GM18517 (cell line): ENCODE data around the gene MYBBP1A.

ENCODE experiments used
- ATAC-seq: cut with Tn5 transposase; IDR thresholded peaks from one replicate; pipeline ENCODE4 v1.9.1; 2021; ENCODE audit warnings: mild to moderate bottlenecking, moderate library complexity; ENCODE audit not compliant: unreplicated experiment

Gene MYBBP1A

DNA sequence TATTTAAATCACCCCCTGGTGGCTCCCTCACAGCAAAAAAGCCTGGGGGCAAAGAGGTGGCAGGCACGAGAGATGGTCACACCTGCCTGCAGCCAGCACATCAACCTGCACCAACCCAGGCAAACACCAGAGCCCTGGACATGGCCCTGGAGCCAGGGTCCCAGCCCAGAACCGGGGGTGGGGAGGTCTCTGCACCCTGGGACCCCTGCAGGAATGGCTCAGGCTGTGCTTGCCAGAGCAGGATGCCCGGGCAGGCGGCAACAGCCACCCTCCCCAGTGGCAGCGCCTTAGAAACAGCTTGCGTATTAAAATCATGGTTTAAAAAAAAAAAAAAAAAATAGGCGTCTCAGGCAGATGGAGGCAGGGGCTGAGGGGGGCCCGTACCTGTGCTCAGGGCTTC, 16.2 kb downstream of the MYBBP1A start:
- ATAC-seq = no peak

DNA sequence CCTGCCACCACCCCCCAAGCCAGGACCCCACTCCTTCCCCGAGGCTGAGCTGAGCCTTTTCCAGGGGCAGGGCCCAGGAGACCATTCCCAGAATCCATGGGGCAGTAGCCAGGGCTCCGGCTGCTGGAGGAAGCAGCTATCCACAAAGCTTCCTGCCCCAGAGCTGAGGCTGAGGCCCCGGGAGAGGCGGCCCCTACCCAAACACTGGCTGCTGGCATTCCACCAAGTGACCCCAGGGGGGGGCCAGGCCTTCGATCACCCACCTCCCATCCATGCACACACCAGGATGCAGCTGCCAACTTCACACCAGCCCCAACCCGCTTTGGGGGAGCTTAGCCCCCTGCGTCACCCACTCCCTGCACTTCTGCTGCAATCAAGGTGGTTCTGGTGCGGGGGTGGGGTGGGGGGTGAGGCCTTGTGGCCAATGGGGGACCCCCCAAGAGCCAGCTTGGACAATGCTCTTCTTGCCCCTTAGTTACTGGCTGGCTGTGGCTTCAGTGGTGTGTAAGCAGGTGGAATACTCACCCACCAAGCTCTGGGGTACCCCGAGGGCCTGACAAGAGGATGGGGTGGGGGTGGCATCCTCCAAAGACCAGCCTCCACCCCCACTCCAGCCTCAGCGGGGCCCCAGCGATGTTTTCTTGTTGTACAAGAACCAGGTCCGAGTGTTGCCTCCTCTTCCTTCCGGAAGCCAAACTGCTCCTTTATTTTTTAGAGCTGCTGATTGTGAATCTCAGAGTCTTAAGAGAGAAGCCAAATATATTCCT, 16.8 kb downstream of the MYBBP1A start:
- no peak for ATAC-seq

DNA sequence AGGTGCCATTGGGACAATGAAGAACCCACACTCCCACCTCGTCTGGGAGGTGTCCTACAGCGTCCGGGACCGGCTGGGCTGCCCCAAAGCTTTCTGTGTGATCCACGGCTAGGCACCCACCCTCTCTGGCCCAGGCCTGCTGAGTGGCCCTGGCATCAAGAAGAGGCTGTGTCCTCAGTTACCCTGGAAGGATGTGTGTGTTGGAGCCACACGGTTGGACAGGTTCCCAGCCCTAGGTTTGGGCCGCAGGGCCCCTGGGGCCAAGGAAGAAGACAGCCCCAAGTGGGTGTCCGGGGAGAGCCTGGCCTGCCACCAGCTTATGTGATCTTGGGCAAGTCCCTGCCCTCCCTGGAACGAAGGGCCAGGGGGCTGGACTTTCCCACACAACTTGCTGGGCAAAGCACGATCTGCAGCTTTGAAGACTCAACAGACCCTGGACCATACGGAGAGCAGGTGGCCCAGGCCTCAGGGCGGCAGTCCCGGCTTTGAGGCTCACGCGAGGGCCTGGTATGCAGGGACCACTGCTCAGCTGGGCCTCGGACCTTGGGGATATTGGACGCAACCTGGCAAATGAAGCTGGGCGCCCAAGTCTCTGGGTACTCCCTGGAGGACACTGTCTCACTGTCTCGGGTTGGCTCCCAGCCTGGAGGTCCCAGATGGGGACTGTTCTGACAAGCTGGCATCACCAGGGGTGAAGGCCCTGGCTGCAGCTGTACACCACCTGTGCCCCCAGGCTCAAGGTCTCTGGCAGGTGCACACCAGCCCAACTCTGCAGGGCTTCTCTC, 17.5 kb downstream of the MYBBP1A start:
- ATAC-seq = no peak

DNA sequence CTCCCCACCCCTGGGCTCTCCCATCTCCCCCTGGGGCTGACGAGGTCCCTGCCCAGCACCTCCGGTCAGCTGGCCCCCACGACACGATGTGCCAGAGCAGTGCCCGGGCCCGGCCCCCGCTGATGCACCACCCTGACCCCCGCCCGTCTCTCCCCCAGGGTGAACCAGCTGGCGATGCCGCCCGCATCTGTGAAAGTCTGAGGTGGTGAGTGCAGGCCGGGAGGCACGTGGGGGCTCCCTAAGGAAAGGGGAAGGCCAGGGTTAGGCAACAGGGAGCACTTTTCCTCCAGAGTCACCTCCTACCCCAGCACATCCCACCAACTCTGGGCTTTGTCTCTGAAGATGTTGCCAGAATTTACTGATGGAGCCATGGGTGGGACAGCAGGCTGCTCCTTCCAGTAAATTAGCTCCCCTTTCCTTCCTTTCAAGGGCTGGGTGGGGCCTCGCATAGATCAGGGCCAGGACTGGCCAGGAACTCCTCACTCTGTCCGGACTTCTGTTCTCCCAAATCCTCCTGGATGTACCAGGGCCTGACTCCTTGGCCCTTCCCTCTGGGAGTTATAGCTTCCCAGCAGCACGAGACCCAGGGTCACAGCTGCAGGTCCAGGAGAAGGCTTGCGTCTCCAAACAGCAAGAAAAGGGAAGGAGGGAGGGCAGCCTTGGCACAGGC, 18.3 kb downstream of the MYBBP1A start:
- ATAC-seq = no peak

DNA sequence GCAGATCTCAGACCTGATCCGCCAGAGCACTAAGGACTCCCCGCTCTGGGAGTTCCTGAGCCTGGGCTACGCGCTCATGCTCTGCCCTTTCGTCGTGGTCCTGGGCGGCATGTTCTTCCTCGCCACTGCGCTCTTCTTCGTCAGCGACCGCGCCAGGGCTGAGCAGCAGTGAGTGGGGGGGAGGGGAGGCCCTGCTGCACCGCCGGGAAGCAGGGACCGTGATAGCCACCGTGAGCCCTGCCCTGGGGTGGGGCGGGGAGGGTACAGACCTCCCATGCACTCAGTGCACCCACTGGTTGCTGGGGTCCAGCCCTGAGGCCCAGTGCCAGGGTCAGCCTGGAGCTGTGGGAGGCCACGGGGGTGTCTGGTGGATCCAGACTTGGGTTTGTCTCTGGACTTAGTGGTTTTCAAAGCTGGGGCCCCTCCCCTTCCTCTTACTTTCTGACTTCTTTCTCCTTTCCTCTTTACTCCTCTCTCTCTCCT, 18.9 kb downstream of the MYBBP1A start:
- ATAC-seq = no peak

DNA sequence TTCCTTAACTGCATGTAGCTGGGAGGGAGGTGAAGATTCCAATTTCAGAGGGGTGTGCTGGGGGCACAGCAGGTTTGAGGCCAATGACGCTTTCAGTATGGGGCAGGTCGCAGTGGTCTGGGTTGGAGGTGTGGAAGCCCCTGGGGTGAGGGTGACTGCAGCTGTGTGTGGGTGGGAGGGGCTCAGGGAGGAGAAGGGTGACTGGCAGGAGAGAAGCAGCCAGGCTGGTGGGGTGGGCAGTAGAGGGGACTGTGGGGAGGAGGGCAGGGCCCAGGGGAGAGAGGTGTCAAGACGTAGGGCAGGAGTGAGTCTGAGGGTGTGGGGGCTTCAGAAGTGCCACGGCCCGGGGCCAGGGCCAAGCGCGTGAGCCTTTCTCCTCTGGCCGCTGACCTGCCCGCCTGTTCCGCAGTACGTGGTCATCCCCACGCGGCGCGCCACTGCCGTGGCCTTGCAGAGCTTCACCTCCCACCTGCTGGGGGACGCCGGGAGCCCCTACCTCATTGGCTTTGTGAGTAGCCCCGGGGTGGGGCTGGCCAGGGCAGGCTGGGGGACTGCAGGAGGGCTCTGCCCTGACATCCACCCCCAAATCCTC, 19.4 kb downstream of the MYBBP1A start:
- no peak for ATAC-seq

DNA sequence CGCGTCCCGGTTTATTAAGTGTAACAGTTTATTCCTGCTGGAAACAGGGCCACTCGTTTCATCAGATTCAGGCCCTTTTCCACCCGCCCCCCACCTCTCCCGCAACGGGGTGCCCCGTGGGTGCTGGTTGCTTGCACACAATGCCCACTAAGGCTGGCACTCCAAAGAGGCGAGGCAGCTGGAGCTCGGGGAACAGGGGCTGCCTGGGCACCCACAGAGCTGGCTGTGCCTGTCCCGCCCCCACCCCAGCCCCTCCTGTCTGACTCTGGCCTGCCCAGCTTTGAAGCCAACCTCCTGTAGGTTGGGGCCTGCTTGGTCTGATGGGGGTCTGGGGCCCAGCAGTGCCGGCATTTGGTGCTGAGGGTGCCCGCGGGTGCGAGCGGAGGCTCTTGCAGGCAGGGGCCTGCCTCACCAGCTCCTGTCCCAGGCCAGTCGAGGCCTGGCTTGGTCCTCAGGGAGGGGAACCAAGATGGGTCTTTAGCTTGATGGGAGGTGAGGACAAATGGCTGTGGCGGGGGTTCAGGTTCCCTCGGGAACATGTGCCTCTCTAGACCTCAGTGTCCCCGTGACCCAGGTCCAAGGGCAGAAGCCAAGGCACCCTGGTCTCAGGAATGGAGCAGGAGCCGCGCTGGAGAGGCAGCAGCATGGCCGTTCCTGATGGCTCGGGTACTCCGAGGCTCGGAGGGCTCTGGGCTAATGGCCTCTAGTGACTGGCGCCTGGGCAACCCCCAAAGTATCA, 20.1 kb downstream of the MYBBP1A start:
- ATAC-seq = no peak

DNA sequence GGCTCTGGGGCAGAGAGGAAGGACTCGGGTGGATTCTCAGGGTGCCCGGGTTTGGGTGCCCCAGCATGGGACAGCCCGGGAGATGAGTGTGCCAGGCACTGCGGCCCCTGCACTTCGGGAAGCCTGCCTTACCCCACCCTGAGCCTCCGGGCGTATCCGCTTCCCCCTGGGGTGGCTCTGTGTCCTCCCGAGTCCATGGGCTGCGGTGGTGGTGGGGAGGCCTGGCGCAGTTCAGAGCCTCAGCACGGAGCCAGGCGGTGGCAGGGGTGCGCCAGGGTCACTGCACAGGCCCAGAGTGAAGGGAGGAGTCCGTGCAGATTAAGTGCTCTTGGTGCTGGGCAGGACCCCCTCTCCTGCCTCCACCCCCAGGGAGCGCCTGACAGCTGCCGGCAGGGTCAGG, 20.7 kb downstream of the MYBBP1A start:
- ATAC-seq = no peak

DNA sequence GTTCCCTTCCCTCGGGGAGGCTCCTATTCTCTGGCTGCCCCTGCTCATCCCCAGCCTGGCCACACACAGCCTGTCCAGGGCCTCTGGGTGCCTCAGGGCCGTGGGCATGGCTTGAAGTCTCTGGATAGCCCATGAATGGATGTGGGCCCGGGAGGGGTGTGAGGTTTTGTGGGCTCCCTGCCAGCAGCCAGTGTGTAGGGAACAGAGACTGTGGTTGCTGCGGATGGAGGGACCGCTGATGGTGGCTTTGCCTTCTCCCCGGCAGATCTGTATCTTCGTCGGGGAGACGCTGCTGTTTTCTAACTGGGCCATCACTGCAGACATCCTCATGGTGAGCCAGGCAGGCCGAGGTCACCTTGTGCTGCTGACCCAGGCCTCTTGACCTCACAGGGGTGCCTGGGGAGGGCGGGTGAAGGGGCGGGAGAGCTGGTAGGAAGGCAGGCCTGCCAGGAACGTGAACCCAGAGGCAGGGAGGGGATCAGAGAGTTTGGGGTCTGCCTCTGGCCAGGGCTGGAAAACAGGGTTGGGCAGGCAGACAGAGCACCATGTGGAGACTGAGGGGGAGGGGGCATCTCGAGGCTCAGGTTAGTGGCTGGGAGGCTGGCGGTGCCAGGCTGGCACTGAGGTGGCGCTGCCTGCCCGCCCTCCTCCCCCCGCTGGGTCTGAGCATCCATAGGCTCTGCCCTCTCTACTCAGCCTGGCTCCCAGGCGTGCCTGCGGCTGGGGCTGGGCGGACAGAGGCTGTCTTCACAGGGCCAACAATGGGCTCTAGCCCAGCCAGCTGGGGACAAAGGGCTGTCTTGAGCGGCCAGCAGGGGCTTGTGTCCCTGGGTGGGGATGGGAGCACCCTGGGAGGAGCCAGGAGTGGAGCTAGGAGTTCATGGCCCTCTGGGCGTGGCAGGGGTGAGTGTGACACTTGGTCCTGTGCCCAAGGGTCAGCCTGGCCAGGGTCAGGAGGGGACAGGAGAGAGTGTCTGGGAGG, 21.4 kb downstream of the MYBBP1A start:
- ATAC-seq = no peak

DNA sequence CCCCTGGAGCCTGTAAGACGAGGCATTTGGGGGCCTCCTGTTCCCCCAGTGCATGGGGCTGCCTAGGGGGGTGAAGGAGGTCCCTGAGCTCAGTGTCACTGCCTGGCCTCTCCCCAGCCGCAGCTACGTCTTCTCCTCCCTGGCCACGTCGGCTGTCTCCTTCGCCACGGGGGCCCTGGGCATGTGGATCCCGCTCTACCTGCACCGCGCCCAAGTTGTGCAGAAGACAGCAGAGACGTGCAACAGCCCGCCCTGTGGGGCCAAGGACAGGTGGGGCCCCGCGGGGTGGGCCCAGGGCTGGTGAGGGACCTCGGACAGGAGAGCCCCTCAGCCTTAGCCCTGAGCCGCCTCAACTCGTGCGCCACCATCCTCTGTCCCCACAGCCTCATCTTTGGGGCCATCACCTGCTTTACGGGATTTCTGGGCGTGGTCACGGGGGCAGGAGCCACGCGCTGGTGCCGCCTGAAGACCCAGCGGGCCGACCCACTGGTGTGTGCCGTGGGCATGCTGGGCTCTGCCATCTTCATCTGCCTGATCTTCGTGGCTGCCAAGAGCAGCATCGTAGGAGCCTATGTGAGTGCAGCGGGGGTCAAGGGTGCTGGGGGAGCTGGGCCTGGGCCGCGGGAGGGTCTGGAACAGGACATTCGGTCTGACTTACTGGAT, 22.2 kb downstream of the MYBBP1A start:
- no peak for ATAC-seq

DNA sequence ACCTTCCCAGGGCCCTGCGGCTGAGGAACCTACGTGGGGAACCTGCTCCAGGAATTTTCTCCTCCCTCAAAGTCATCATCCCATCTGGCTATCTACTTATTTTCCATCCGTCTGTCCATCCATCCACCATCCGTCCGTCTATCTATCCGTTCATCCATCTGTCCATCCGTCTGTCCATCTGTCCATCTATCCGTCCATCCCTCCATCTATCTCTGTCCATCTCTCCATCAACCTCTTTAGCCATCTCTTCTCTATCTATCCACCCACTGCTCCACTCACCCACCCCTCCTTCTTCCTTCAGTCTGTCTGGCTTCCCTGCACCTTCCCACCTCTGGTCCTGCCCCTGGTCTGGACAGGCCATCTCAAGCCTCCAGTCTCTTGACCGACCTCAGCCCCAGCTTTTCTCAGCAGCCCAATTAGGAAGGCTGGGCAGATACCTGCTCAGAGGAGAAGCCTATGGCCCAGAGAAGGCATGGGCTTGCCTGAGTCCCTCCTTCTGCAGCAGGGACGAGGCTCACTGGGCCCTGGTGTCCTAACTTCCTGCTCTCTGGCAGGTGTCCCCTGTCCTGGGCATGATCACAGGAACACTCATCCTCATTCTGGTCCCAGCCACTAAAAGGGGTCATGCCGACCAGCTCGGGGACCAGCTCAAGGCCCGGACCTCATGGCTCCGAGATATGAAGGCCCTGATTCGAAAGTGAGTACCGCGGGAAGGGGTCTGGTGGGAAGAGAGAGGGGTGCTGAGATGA, 23.0 kb downstream of the MYBBP1A start:
- ATAC-seq = no peak

DNA sequence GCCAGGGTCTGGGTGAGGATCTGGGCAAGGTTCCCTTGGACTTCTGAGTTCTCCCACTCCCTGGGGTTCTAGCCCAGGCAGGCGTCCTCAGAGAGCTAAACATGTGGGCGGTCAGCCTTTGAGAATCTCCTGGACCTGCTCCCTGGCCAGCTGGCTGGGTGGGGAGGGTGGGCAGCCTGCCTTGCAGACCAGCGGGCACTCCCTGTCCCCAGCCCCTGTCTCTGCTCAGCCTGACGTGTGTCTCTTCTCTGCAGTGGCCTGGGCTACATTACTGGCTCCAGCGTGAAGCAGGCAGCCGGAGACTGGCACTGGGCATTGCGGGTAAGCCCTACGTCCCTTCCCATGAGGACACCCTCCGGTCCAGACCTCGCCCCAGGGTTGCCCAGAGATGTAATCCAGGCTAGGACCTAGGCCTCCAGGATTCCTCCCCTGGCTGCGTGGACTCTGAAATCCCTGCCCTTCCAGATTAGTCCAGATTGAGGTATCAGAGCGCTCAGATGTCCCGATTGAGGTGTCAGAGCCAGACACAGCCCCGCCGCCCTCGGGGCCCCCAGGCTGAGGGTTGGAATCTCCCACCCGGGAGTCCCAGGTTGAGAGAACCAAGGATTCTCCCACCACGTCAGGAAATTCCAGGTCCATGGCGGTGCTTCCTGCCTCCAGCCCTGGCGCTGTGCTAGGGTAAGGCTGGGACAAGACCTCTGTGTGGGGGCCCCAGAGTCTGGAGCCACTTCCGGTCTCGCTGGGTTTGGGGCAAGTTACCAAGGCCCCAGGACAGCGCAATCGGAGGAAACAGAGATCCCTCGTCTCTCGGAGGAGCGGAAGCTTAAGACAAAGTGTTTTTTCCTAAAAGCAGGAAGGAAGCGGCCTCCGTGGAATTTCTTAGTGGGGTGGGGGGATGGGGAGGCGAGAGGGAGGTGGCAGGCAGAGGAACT, 24.1 kb downstream of the MYBBP1A start:
- no peak for ATAC-seq

DNA sequence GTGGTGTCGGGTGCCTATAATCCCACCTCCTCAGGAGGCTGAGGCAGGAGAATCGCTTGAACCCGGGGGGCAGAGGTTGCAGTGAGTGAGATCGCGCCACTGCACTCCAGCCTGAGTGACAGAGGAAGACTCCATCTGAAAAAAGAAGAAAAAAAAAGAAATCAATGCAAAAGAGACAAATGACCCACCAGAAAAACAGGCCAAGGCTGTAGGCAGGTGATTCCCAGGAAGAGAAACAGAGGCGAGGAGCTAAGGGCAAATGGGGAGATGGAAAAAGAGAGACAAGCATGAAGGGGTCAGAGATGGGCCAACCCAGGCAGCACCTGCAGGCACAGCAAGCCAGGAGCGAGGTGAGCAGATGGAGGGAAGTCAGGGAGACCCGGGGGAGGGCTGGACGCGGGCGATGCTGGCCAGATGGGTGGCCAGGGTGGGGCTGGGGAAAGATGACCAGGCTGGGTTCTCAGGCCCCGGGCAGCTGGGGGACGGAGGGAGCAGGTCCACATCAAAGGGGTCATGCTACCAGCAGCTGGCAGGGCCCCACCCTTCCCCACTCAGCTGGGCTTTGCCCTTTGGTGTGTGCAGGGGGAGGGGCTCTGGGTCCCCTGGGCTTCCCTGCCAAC, 25.5 kb downstream of the MYBBP1A start:
- ATAC-seq = no peak

DNA sequence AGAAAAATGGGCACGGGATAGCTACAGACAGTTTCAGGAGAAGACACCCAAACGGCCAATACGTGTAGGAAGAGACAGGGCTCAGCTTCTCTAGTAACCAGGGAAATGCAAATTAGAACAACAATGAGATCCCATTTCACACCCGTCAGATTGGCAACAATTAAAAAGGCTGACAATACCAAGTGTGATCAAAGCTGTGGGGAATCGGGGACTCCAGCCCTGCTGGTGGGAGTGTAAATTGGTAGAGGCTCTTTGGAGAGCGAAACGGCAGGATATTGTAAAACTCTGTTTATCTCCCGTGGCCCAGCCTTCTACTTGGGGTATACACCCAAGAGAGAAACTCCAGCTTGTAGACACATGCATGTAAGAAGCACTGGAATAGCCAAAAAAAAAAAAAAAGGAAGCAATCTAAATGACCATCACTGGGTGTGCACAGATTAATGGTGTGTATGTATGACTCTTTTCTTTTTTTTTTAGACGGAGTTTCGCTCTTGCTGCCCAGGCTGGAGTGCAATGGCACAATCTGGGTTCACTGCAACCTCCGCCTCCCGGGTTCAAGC, 27.5 kb downstream of the MYBBP1A start:
- ATAC-seq = no peak

DNA sequence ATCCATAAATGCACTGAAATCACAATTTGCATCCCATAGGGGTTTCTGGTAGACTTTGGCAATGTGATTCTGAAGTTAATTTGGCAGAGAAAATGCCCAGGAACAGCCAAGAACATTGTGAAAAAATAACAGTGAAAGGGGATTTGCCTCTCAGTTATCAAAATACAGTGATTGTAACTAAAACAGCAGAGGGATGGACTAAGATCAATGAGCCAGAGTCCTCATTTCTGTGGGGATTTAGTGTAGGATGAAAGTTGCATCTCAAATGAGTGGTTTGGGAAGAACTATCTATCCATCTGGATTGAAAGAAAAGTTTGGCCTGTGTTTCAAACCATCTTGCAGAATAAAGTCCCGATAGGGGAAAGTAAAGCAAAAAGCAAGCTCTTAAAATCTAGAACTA, 28.1 kb downstream of the MYBBP1A start:
- ATAC-seq = no peak

DNA sequence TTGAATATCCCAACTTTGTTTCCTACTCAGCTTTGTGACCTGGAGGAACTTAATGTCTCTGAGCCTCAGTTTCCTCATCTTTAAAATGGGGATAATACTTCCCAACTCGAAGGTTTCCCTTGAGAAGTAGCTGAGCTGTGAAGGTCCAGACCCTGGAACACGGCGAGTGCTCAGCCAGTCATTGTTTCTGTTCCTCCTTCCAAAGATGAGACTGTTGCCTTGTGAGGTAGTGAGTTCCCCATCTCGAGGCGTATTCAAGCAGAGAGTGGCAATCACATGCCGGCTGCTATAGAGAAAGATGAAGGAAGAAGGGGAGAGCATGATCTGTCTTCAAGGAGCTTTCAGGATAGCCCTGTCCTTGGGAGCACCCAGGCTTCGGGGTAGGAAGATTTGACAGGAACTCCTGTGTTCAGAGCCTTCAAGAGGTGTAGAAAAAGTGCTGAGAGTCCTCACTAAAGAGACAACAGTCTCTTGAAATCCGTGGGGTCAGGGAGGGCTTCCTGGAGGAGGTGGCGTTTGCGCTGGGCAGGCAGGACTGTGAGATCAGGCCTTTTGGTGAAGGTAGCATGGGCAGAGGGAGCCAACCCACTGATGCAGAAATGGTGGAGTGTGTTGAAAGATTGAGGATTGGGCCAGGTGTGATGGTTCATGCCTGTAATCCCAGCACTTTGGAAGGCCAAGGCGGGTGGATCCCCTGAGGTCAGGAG, 29.3 kb downstream of the MYBBP1A start:
- ATAC-seq = no peak
